Measurements from ENCODE around the gene ZNF618.

GRCh38 chr9:113899205-113899604, 23.1 kb downstream of the ZNF618 start:
- TF ChIP-seq CTCF (IDR thresholded peaks at IDR 0.05) (no peak), POLR2A (IDR thresholded peaks at IDR 0.05) (no peak)

Data from prostate gland (tissue), 2 donors.